ENCODE data around the gene SMAD3. TPM values are rescaled to one million over a fixed set of nuclear protein-coding genes. Genes with fewer than 3 reads are reported as not detected.
A peak's percentile ranks its signal among the peaks of the same experiment; 100 is the strongest.
"Not testable (repeated sequence)": the region's sequence is repeated elsewhere in the genome, so short reads cannot be mapped to it uniquely, and the experiment has no call there.

SMAD3 gene
- total RNA-seq, 1 donor from 2014 or later, result 53.5 TPM

GRCh38 chr15:67119238-67119846 is 53.9 kb downstream of the SMAD3 start:
- Histone ChIP-seq H3K27ac (peak overlapping the region; percentile 87), H3K4me1 (peaks cover 95% of the 10 kb centered on the region)
- intact Hi-C loops (cut with DNase I), result no loop called here

GRCh38 chr15:67120009-67120838 is 54.8 kb downstream of the SMAD3 start:
- intact Hi-C loops (cut with DNase I), result loop anchor here (10.0 kb wide), 2 partner anchors 55 to 65 kb away; partner anchors contain the start of gene SMAD3
- TF ChIP-seq CTCF (IDR thresholded peaks at IDR 0.05) (no peak), POLR2A (IDR thresholded peaks at IDR 0.05) (no peak), POLR2AphosphoS5 (IDR thresholded peaks at IDR 0.05; ENCODE audit: insufficient read depth in 1 of 2, low read depth in 1 of 2) (no peak)
- no peaks in the 10 kb centered on the region for H3K9me3 ChIP-seq
- no peaks in the 10 kb centered on the region for H3K36me3 ChIP-seq
- H3K4me3 ChIP-seq, result peak overlapping the region in 1 of 2 donors; percentile 44
- peaks cover 95% of the 10 kb centered on the region for H3K4me1 ChIP-seq
- H3K27ac ChIP-seq, result peak overlapping the region; percentile 87
- DNase-seq (ENCODE audit: extremely low spot score in 2 of 2), result no peak
- H3K27me3 ChIP-seq, result no peaks in the 10 kb centered on the region

More at GRCh38 chr15:67119238-67119846, 53.9 kb downstream of the SMAD3 start:
- Histone ChIP-seq H3K9me3 (no peaks in the 10 kb centered on the region), H3K27me3 (no peaks in the 10 kb centered on the region), H3K4me3 (no peak overlapping the region), H3K36me3 (no peaks in the 10 kb centered on the region)
- no peak for TF ChIP-seq CTCF (IDR thresholded peaks at IDR 0.05)
- TF ChIP-seq POLR2A (IDR thresholded peaks at IDR 0.05), result no peak
- TF ChIP-seq POLR2AphosphoS5 (IDR thresholded peaks at IDR 0.05; ENCODE audit: insufficient read depth in 1 of 2, low read depth in 1 of 2), result no peak
- no peak for DNase-seq (ENCODE audit: extremely low spot score in 2 of 2)

- no peaks in the 10 kb centered on the region for H3K36me3 ChIP-seq
- intact Hi-C loops (cut with DNase I), result loop anchor here (10.0 kb wide), 2 partner anchors 56 to 64 kb away; partner anchors contain the start of gene SMAD3
- no peaks in the 10 kb centered on the region for H3K9me3 ChIP-seq
- H3K4me3 ChIP-seq, result peak overlapping the region; percentile 15 to 44
- no peaks in the 10 kb centered on the region for H3K27me3 ChIP-seq
- H3K4me1 ChIP-seq, result peaks cover 95% of the 10 kb centered on the region
- peak overlapping the region; percentile 87 for H3K27ac ChIP-seq
- DNase-seq (ENCODE audit: extremely low spot score in 2 of 2), result no peak
- no peak for TF ChIP-seq CTCF (IDR thresholded peaks at IDR 0.05)
- peak; percentile 87 to 91 for TF ChIP-seq POLR2AphosphoS5 (IDR thresholded peaks at IDR 0.05; ENCODE audit: insufficient read depth in 1 of 2, low read depth in 1 of 2)
- peak in 1 of 2 donors; percentile 14 for TF ChIP-seq POLR2A (IDR thresholded peaks at IDR 0.05)
These were observed 55.6 kb downstream of the SMAD3 start for GRCh38 chr15:67120839-67121643.

- no peak for DNase-seq (ENCODE audit: extremely low spot score in 2 of 2)
- Histone ChIP-seq H3K27ac (peak overlapping the region; percentile 87), H3K36me3 (no peaks in the 10 kb centered on the region), H3K4me3 (peak overlapping the region; percentile 15 to 44), H3K27me3 (no peaks in the 10 kb centered on the region), H3K4me1 (peaks cover 95% of the 10 kb centered on the region), H3K9me3 (no peaks in the 10 kb centered on the region)
- intact Hi-C loops (cut with DNase I), result loop anchor here (10.0 kb wide), 2 partner anchors 57 to 63 kb away; partner anchors contain the start of gene SMAD3
- TF ChIP-seq POLR2AphosphoS5 (IDR thresholded peaks at IDR 0.05; ENCODE audit: insufficient read depth in 1 of 2, low read depth in 1 of 2) (no peak), CTCF (IDR thresholded peaks at IDR 0.05) (no peak), POLR2A (IDR thresholded peaks at IDR 0.05) (no peak)
These were observed 56.5 kb downstream of the SMAD3 start for GRCh38 chr15:67121644-67122605.

GRCh38 chr15:67122816-67123215 is 57.4 kb downstream of the SMAD3 start:
- H3K4me3 ChIP-seq; DNase-seq (ENCODE audit: extremely low spot score in 2 of 2); H3K36me3 ChIP-seq; H3K9me3 ChIP-seq; H3K27me3 ChIP-seq: not testable (repeated sequence)
- Histone ChIP-seq H3K27ac (peak overlapping the region; percentile 87), H3K4me1 (peaks cover 95% of the 10 kb centered on the region)
- intact Hi-C loops (cut with DNase I), result loop anchor here (10.0 kb wide), 2 partner anchors 58 to 62 kb away; partner anchors contain the start of gene SMAD3

GRCh38 chr15:67123291-67123690 is 57.9 kb downstream of the SMAD3 start:
- not testable (repeated sequence) for H3K4me3 ChIP-seq; H3K36me3 ChIP-seq; H3K27me3 ChIP-seq; DNase-seq (ENCODE audit: extremely low spot score in 2 of 2); H3K9me3 ChIP-seq
- Histone ChIP-seq H3K4me1 (peaks cover 95% of the 10 kb centered on the region), H3K27ac (peak overlapping the region; percentile 87)
- intact Hi-C loops (cut with DNase I), result loop anchor here (10.0 kb wide), 2 partner anchors 58 to 62 kb away; partner anchors contain the start of gene SMAD3
